ENCODE data around the gene CD180. TPM values are rescaled to one million over a fixed set of nuclear protein-coding genes. Genes with fewer than 3 reads are reported as not detected.

The CD180 gene
- total RNA-seq = 1 to 10 TPM in 1 of 2 donors, under 1 TPM in 1; 0.30 to 1.4 TPM

GRCh38 chr5:67196537-67197059, at the start of gene CD180:
TSS of gene CD180 (minus strand) at chr5:67196799. CDS start at chr5:67196641, 158 bp downstream.
- Histone ChIP-seq H3K4me1 (peaks cover 6% of the 10 kb centered on the region), H3K27ac (no peak within 1 kb of the TSS), H3K36me3 (no peaks in the 10 kb centered on the region), H3K9ac (ENCODE audit: low read depth in 2 of 2, low read length in 2 of 2) (no peak within 1 kb of the TSS), H3K9me3 (no peaks in the 10 kb centered on the region), H3K27me3 (no peaks in the 10 kb centered on the region), H3K4me3 (no peak within 1 kb of the TSS)
- no peak for DNase-seq
- intact Hi-C loops (cut with DNase I) = no loop called here
- TF ChIP-seq CTCF (IDR thresholded peaks at IDR 0.05) = no peak

DNA sequence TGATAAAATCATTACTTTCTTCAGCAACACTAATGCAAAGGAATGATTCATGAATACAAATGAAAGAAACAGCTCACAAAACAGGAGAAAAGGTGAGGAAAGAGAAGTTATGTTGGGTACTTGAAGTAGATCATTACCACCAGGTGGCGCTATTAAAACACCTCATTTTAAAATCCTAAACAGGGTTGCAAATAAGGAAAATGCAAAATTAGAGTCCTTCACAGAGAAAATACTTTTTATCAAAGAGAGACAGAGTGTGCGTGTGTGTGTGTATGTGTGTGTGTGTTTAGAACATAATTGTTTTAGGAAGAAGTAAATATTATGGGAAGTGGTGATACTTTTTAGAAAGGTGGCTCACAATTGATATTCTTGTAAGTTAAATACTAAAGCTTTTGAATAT, 49.5 kb upstream of the CD180 start:
- peak; percentile 68 for TF ChIP-seq CTCF (IDR thresholded peaks at IDR 0.05)
- H3K4me3 ChIP-seq = no peak overlapping the region
- no peaks in the 10 kb centered on the region for H3K36me3 ChIP-seq
- H3K9ac ChIP-seq (ENCODE audit: low read depth in 2 of 2, low read length in 2 of 2) = no peak overlapping the region
- no peaks in the 10 kb centered on the region for H3K27me3 ChIP-seq
- H3K27ac ChIP-seq = peak overlapping the region; percentile 2
- peak; percentile 42 for DNase-seq
- no peaks in the 10 kb centered on the region for H3K4me1 ChIP-seq
- H3K9me3 ChIP-seq = no peaks in the 10 kb centered on the region
- intact Hi-C loops (cut with DNase I) = loop anchor here (10.0 kb wide), 2 partner anchors 249 to 1009 kb away; no protein-coding TSS in a partner anchor

DNA sequence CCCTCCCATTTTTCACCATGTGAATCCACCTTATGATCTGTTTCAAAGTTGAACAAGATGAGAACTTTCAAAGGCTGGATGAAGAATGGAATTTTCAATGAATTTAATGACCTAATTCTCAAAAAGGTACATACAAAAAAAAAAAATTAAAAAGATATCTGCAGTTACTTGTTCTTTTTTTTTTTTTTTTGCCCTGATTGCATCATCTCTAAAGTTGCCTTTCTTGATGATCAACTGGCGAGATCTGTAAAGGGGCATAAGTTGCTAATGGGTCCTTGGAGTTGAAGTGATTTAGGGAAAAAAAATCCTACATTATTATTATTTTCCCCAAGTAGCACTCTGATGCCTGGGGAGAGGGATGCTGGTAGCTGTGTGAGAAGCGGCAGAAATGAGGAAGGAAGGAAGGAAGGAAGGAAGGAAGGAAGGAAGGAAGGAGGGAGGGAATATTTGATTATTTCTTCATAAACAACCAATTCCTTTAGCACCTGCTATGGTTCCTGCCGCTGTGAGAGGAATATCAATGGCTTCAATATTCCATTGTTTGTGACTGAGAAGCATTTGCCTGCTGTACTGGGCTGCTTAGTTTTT, 48.8 kb upstream of the CD180 start:
- no peaks in the 10 kb centered on the region for H3K36me3 ChIP-seq
- no peaks in the 10 kb centered on the region for H3K27me3 ChIP-seq
- TF ChIP-seq CTCF (IDR thresholded peaks at IDR 0.05) = no peak
- no peak overlapping the region for H3K9ac ChIP-seq (ENCODE audit: low read depth in 2 of 2, low read length in 2 of 2)
- intact Hi-C loops (cut with DNase I) = loop anchor here (10.0 kb wide), 2 partner anchors 249 to 1009 kb away; no protein-coding TSS in a partner anchor
- no peak overlapping the region for H3K4me3 ChIP-seq
- no peak for DNase-seq
- no peak overlapping the region for H3K27ac ChIP-seq
- no peaks in the 10 kb centered on the region for H3K4me1 ChIP-seq
- no peaks in the 10 kb centered on the region for H3K9me3 ChIP-seq

- Histone ChIP-seq H3K27me3 (no peaks in the 10 kb centered on the region), H3K4me1 (no peaks in the 10 kb centered on the region), H3K9me3 (no peaks in the 10 kb centered on the region), H3K27ac (no peak overlapping the region), H3K36me3 (no peaks in the 10 kb centered on the region), H3K4me3 (no peak overlapping the region), H3K9ac (ENCODE audit: low read depth in 2 of 2, low read length in 2 of 2) (no peak overlapping the region)
- TF ChIP-seq CTCF (IDR thresholded peaks at IDR 0.05) = no peak
- intact Hi-C loops (cut with DNase I) = loop anchor here (10.0 kb wide), 2 partner anchors 250 to 1010 kb away; no protein-coding TSS in a partner anchor
- no peak for DNase-seq
Observed at GRCh38 chr5:67244345-67244793, 47.8 kb upstream of the CD180 start.

DNA sequence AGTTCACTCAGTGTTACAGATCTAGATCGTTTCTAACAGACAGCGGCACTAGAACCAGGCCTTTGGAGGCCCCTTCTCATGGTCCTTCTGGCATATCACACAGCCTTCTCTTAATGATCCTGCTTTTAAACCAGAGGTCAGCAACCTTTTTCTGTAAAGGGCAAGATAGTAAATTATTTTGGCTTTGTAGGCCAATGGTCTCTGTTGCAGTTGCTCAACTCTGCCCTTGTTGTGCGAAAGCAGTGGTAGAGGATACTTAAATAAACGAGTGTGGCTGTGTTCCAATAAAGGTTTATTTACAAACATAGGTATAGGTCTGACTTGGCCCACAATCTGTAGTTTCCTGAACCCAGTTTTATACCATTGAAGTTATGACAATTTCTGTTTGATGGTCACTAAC, 47.3 kb upstream of the CD180 start:
- no peaks in the 10 kb centered on the region for H3K27me3 ChIP-seq
- no peak overlapping the region for H3K4me3 ChIP-seq
- no peaks in the 10 kb centered on the region for H3K4me1 ChIP-seq
- intact Hi-C loops (cut with DNase I) = loop anchor here (10.0 kb wide), 2 partner anchors 251 to 1011 kb away; no protein-coding TSS in a partner anchor
- TF ChIP-seq CTCF (IDR thresholded peaks at IDR 0.05) = no peak
- no peak overlapping the region for H3K27ac ChIP-seq
- H3K9me3 ChIP-seq = no peaks in the 10 kb centered on the region
- H3K36me3 ChIP-seq = no peaks in the 10 kb centered on the region
- H3K9ac ChIP-seq (ENCODE audit: low read depth in 2 of 2, low read length in 2 of 2) = no peak overlapping the region
- DNase-seq = no peak

Measured in colonic mucosa (tissue), 4 donors.